H1 (cell line): Measurements from ENCODE around the gene HTR2A. TPM values are rescaled to one million over a fixed set of nuclear protein-coding genes. Genes with fewer than 3 reads are reported as not detected.

Experiments
- CTCF ChIA-PET: fragments of 300-600 bp; sonication (Branson Sonifier 250); formaldehyde crosslinking; loops from one replicate; lab custom pipeline; 2021; ENCODE audit not compliant: partially characterized antibody; lab: Charles Lee
- POLR2A ChIA-PET: fragments of 300-600 bp; sonication (Branson Sonifier 250); formaldehyde crosslinking; loops from one replicate; lab custom pipeline; 2021; ENCODE audit warnings: inconsistent platforms; ENCODE audit not compliant: partially characterized antibody; lab: Charles Lee
- DNase-seq, 2 experiments: peaks; one replicate each; pipeline versions ENCODE4 v3.0.0 to v3.0.0-alpha.2; 2010 to 2022; ENCODE audit warnings: low spot score in 2 of 2, low read depth in 1 of 2, mixed read lengths in 1 of 2
- FAIRE-seq: peaks from 2 replicates; lab custom pipeline; 2011; peaks lifted over from hg19 to GRCh38; lab: Jason Lieb, UNC
- H2AFZ ChIP-seq: 2 replicates; pipeline ENCODE4 v1.8.1; 2012; ENCODE audit warnings: low read length, inconsistent platforms
- H2AK5ac ChIP-seq: 2 replicates; pipeline ENCODE4 v1.6.1; 2013; ENCODE audit warnings: low read depth, low read length
- H2BK120ac ChIP-seq: replicated peaks from 2 replicates; pipeline ENCODE3; 2013; ENCODE audit warnings: low read depth, low read length, inconsistent platforms
- H2BK12ac ChIP-seq: 2 replicates; pipeline ENCODE4 v1.6.1; 2013; ENCODE audit warnings: low read depth, low read length
- H2BK15ac ChIP-seq: 2 replicates; pipeline ENCODE4 v1.6.1; 2013; ENCODE audit warnings: low read length
- H2BK20ac ChIP-seq: 2 replicates; pipeline ENCODE4 v1.6.1; 2013; ENCODE audit warnings: low read length
- H2BK5ac ChIP-seq: 2 replicates; pipeline ENCODE4 v1.6.1; 2013; ENCODE audit warnings: low read depth, low read length
- H3K14ac ChIP-seq: 2 replicates; pipeline ENCODE4 v1.6.1; 2013; ENCODE audit warnings: inconsistent platforms; ENCODE audit not compliant: insufficient read length
- H3K18ac ChIP-seq: 2 replicates; pipeline ENCODE4 v1.6.1; 2013; ENCODE audit warnings: low read length; ENCODE audit errors: extremely low read depth
- H3K23ac ChIP-seq: 2 replicates; pipeline ENCODE4 v1.6.1; 2013; ENCODE audit warnings: inconsistent platforms; ENCODE audit not compliant: insufficient read length
- H3K23me2 ChIP-seq: 2 replicates; pipeline ENCODE4 v1.6.1; 2013; ENCODE audit warnings: low read depth, low read length
- H3K27ac ChIP-seq: 2 replicates; pipeline ENCODE4 v1.6.1; 2011; ENCODE audit warnings: low read depth, low read length, inconsistent platforms
- H3K27me3 ChIP-seq, 4 experiments: replicated peaks in 1 of 4; 1 replicate in 1 of 4; 2 replicates in 3 of 4; pipeline versions ENCODE4 v1.6.1 to v1.8.1; 2011 to 2013; ENCODE audit warnings: low read length in 3 of 4, mild to moderate bottlenecking in 3 of 4, inconsistent platforms in 2 of 4, mixed read lengths in 2 of 4, moderate library complexity in 1 of 4; ENCODE audit not compliant: control insufficient read depth in 3 of 4, insufficient read depth in 3 of 4; ENCODE audit errors: extremely low read depth in 1 of 4
- H3K36me3 ChIP-seq, 4 experiments: 2 replicates each; pipeline versions ENCODE4 v1.6.1 to v1.8.1; 2011 to 2013; ENCODE audit warnings: mild to moderate bottlenecking in 4 of 4, low read length in 3 of 4, moderate library complexity in 2 of 4, control low read depth in 1 of 4, inconsistent platforms in 1 of 4; ENCODE audit not compliant: insufficient read depth in 4 of 4, control insufficient read depth in 2 of 4
- H3K4ac ChIP-seq: replicated peaks from 2 replicates; pipeline ENCODE3; 2013; ENCODE audit warnings: low read length, low read depth, mixed read lengths, inconsistent platforms; ENCODE audit not compliant: insufficient read length
- H3K4me1 ChIP-seq, 4 experiments: replicated peaks in 1 of 4; 1 replicate in 1 of 4; 2 replicates in 3 of 4; pipeline versions ENCODE4 v1.6.1 to v1.8.1; 2011 to 2013; ENCODE audit warnings: low read length in 3 of 4, inconsistent platforms in 2 of 4, mixed read lengths in 1 of 4; ENCODE audit not compliant: insufficient read depth in 4 of 4, control insufficient read depth in 3 of 4
- H3K4me2 ChIP-seq, 2 experiments: 2 replicates each; pipeline versions ENCODE4 v1.6.1 to v1.8.1; 2011 to 2013; ENCODE audit warnings: low read depth in 2 of 2, low read length in 2 of 2, control low read depth in 1 of 2, inconsistent platforms in 1 of 2, mild to moderate bottlenecking in 1 of 2; ENCODE audit not compliant: insufficient read depth in 1 of 2
- H3K4me3 ChIP-seq, 4 experiments: fragments of 200-600, 300-600 bp in 1 of 4; sonication (generic), shearing (Covaris generic), sonication (Bioruptor Twin) in 1 of 4; 2 replicates each; pipeline versions ENCODE4 v1.5.1 to v1.8.1; 2011 to 2016; ENCODE audit warnings: low read length in 4 of 4, low read depth in 3 of 4, control low read depth in 2 of 4, inconsistent platforms in 2 of 4, mild to moderate bottlenecking in 2 of 4, mixed read lengths in 1 of 4, moderate library complexity in 1 of 4; ENCODE audit not compliant: insufficient read depth in 2 of 4; ENCODE audit errors: extremely low read depth in 1 of 4
- H3K56ac ChIP-seq: replicated peaks from 2 replicates; pipeline ENCODE3; 2013; ENCODE audit warnings: low read depth, mild to moderate bottlenecking, mixed read lengths, low read length, inconsistent platforms; ENCODE audit not compliant: insufficient read length
- H3K79me1 ChIP-seq: 2 replicates; pipeline ENCODE4 v1.6.1; 2013; ENCODE audit warnings: low read depth, low read length, control low read depth
- H3K79me2 ChIP-seq, 2 experiments: 2 replicates each; pipeline versions ENCODE4 v1.6.1 to v1.8.1; 2012 to 2013; ENCODE audit warnings: low read length in 2 of 2, mild to moderate bottlenecking in 2 of 2, inconsistent platforms in 1 of 2; ENCODE audit not compliant: insufficient read depth in 2 of 2, control insufficient read depth in 1 of 2
- H3K9ac ChIP-seq, 4 experiments: replicated peaks in 1 of 4; 1 replicate in 1 of 4; 2 replicates in 3 of 4; pipeline versions ENCODE4 v1.6.1 to v1.8.1; 2011 to 2013; ENCODE audit warnings: low read depth in 3 of 4, low read length in 3 of 4, control low read depth in 2 of 4, mild to moderate bottlenecking in 2 of 4, moderate library complexity in 2 of 4, inconsistent platforms in 1 of 4; ENCODE audit errors: extremely low read depth in 1 of 4
- H3K9me3 ChIP-seq, 2 experiments: 2 replicates each; pipeline versions ENCODE4 v1.6.1 to v1.8.1; 2012 to 2013; ENCODE audit warnings: mild to moderate bottlenecking in 2 of 2, moderate library complexity in 2 of 2, control low read depth in 1 of 2, inconsistent platforms in 1 of 2, low read depth in 1 of 2, low read length in 1 of 2, mixed read lengths in 1 of 2; ENCODE audit not compliant: insufficient read depth in 2 of 2
- H4K20me1 ChIP-seq, 2 experiments: replicated peaks in 1 of 2; 2 replicates each; pipeline versions ENCODE3 to v1.8.1; 2011 to 2013; ENCODE audit warnings: inconsistent platforms in 2 of 2, low read length in 2 of 2, mild to moderate bottlenecking in 1 of 2; ENCODE audit not compliant: insufficient read depth in 2 of 2, control insufficient read depth in 1 of 2
- H4K5ac ChIP-seq: 2 replicates; pipeline ENCODE4 v1.6.1; 2013; ENCODE audit warnings: low read length, low read depth, mixed read lengths, inconsistent platforms; ENCODE audit not compliant: insufficient read length
- H4K8ac ChIP-seq: 2 replicates; pipeline ENCODE4 v1.8.0; 2013; ENCODE audit warnings: mild to moderate bottlenecking, moderate library complexity, low read length, inconsistent platforms; ENCODE audit not compliant: insufficient read depth; ENCODE audit errors: extremely low read depth
- H4K91ac ChIP-seq: replicated peaks from 2 replicates; pipeline ENCODE3; 2013; ENCODE audit warnings: low read length, mixed read lengths, inconsistent platforms; ENCODE audit not compliant: insufficient read length
- whole genome bisulfite sequencing, 2 experiments: shearing (Covaris generic) in 1 of 2; methylation state at CpG; one replicate each; pipeline versions ENCODE4 v1.1.6 to v1.1.7; 2013 to 2015; ENCODE audit warnings: low lambda C conversion rate in 2 of 2, mixed read lengths in 2 of 2, inconsistent platforms in 1 of 2, low coverage in 1 of 2, missing lambda C conversion rate in 1 of 2; ENCODE audit not compliant: insufficient replicate concordance in 2 of 2, insufficient coverage in 1 of 2, insufficient read length in 1 of 2; ENCODE audit errors: extremely low coverage in 1 of 2, missing lambda C conversion rate in 1 of 2; 5-methylcytosine and 5-hydroxymethylcytosine counted together
- polyA plus RNA-seq, 7 experiments: library from polyadenylated mRNA; depleted of rRNA in 3 of 7; stranded (reverse) in 5 of 7; unstranded in 2 of 7; fragments of >200 nt in 5 of 7; fragments of 200-250 nt in 2 of 7; gene quantifications; 1 replicate in 5 of 7; 2 replicates in 1 of 7; 4 replicates in 1 of 7; pipeline versions ENCODE4 v1.2.1 to v1.2.3, GENCODE V29; 2011 to 2013; ENCODE audit warnings: missing spikeins in 2 of 7, mixed read lengths in 2 of 7
- total RNA-seq: library from RNA; stranded (reverse); fragmentation: NEBNext Ultra II Directional; extraction: Animal tissue kit (Norgen Biotek cat#: 25700); gene quantifications from 2 replicates; pipeline ENCODE4 v1.2.1, GENCODE V29; 2021

Gene HTR2A
- total and polyA plus RNA-seq, 2 of the 8 experiments (the other 6 are each of a cell fraction or from before 2014, with no cell fraction given): not detected

DNA sequence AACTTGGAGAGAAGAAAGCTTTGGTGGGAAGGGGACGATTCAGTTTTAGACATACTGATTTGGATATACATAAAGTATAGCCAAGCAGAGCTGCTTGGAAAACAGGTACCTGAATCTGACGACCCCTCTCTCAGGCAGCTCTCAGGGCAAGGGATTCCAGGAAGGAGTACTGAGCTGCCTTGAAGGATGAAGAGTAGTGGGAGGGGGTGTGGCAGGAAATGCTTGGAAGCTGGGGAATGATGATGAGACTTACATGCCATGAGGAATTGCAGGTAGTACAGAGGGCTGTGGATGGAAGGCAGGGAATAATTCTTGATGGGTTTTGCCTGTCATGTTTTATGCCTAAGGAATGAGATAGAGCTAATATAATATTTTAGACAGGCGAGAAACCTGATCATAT is 38.7 kb downstream of the HTR2A start:
- H3K4me1 ChIP-seq: no peaks in the 10 kb centered on the region
- no peak overlapping the region for H3K4me2 ChIP-seq
- no peak overlapping the region for H2BK15ac ChIP-seq
- no peak overlapping the region for H3K18ac ChIP-seq
- no peak overlapping the region for H2BK12ac ChIP-seq
- no peak overlapping the region for H3K56ac ChIP-seq
- no peak overlapping the region for H3K4ac ChIP-seq
- H3K79me1 ChIP-seq: no peaks in the 10 kb centered on the region
- no peak overlapping the region for H2AFZ ChIP-seq
- FAIRE-seq (no peak), DNase-seq (no peak)
- no peaks in the 10 kb centered on the region for H3K36me3 ChIP-seq
- 84% methylated on average over 3 of the region's 3 CpGs; no CpG with 5 or more reads in 1 of the 2 experiments for WGBS, 2 experiments
- no peaks in the 10 kb centered on the region for H3K79me2 ChIP-seq
- no peak overlapping the region for H4K8ac ChIP-seq
- no peak overlapping the region for H2AK5ac ChIP-seq
- H4K5ac ChIP-seq: no peak overlapping the region
- ChIA-PET POLR2A (no interaction called here), CTCF (interaction anchor here (0.6 to 1.6 kb wide), 5 partner anchors 10 to 40 kb away, joined by 3 to 8 read pairs (median 4); no protein-coding TSS in a partner anchor)
- H2BK120ac ChIP-seq: no peak overlapping the region
- no peak overlapping the region for H2BK5ac ChIP-seq
- H3K9ac ChIP-seq: no peak overlapping the region
- H2BK20ac ChIP-seq: no peak overlapping the region
- H3K4me3 ChIP-seq: no peak overlapping the region
- no peaks in the 10 kb centered on the region for H3K27me3 ChIP-seq
- H3K23me2 ChIP-seq: no peaks in the 10 kb centered on the region
- no peak overlapping the region for H4K91ac ChIP-seq
- no peak overlapping the region for H3K14ac ChIP-seq
- H4K20me1 ChIP-seq: no peaks in the 10 kb centered on the region
- H3K23ac ChIP-seq: no peak overlapping the region
- H3K27ac ChIP-seq: no peak overlapping the region
- no peaks in the 10 kb centered on the region for H3K9me3 ChIP-seq
